Mammary epithelial cell (primary cell): Measurements from ENCODE around the gene NLRC5.

Source experiments
- CTCF ChIP-seq, 2 donors: IDR thresholded peaks in 1 of 2; conservative IDR thresholded peaks in 1 of 2; 2 replicates each; pipeline ENCODE4 v1.5.1; 2011 to 2012; ENCODE audit warnings: inconsistent platforms in 2 of 2, low read length in 2 of 2, mild to moderate bottlenecking in 2 of 2, control low read depth in 1 of 2, low read depth in 1 of 2; ENCODE audit not compliant: insufficient read depth in 1 of 2; ENCODE audit errors: extremely low read depth in 1 of 2
- EZH2 ChIP-seq: IDR thresholded peaks from 2 replicates; pipeline ENCODE4 v1.6.1; 2012; ENCODE audit warnings: low read length, inconsistent platforms, borderline replicate concordance

- no peak for TF ChIP-seq CTCF (conservative IDR thresholded peaks at IDR 0.05 in 1 of 2, IDR thresholded peaks at IDR 0.05 in 1 of 2; ENCODE audit: extremely low read depth in 1 of 2, insufficient read depth in 1 of 2, low read depth in 1 of 2, low read length in 2 of 2)
- no peak for TF ChIP-seq EZH2
Measured at GRCh38 chr16:57131351-57131970, 142.1 kb downstream of the NLRC5 start.
